ENCODE results near the gene ABHD6. TPM values are rescaled to one million over a fixed set of nuclear protein-coding genes. Genes with fewer than 3 reads are reported as not detected.
"Not testable (repeated sequence)": the region's sequence is repeated elsewhere in the genome, so short reads cannot be mapped to it uniquely, and the experiment has no call there.

Gene ABHD6
- total RNA-seq, 1 donor from 2014 or later: 5.9 TPM

DNA sequence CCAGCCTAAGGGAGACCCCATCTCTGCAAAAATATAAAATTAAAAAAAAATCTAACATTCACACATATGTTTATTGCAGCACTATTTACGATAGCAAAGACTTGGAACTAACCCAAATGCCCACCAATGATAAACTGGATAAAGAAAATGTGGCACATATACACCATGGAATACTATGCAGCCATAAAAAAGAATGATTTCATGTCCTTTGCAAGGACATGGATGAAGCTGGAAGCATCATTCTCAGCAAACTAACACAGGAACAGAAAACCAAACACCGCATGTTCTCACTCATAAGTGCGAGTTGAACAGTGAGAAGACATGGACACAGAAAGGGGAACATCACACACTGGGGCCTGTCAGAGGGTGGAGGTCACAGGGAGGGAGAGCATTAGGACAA lies 35.8 kb downstream of the ABHD6 start:
- DNase-seq (ENCODE audit: low read depth, low spot score): not testable (repeated sequence)

DNA sequence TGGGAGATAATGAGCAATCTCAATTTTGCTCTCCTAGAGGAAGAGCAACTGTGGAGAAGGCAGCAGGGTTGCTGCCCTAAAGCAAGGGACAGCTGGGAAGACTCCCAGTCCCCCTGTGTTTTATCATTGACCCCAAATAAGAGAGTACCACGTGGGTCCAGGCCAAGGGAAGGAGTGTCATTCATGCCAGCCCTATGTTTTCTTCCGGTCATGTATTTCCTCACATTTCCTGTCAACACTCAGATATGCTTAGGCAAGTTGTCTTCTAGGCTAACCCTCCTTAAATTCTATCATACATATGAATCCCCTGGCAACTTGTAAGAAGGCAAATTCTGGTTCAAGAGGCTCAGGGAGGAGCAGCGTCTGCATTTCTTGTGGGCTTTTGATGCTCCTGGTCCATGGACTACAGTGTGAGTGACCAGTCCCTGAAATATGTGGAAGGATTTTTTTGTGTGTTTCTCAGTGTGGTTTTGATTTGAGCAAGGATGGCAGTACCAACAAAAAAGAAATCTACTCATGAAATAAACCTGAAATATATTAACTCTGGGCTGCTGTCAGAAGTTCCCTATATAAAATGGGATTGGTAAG lies 36.5 kb downstream of the ABHD6 start:
- no peak for DNase-seq (ENCODE audit: low read depth, low spot score)

- DNase-seq (ENCODE audit: low read depth, low spot score): no peak
Measured at GRCh38 chr3:58281069-58281468, 43.5 kb downstream of the ABHD6 start.

DNA sequence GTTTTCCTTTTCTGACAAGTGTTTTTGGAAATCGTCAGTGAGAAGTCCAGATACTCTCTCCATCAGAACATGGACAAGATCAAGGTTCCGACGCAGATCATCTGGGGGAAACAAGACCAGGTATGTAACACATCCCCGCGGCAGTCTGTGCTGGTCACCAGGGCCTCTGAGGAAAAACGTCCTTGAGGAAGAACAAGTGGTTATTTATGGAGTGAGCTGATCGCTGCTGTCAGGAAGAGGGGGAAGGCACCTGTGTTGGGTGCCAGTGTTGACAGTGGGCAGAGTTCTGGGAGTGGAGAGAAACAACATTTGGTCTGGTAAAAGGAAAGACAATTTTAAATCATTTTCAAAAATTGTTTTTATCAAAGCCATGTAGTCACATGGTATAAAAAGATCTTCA lies 47.7 kb downstream of the ABHD6 start:
- DNase-seq (ENCODE audit: low read depth, low spot score): no peak

DNA sequence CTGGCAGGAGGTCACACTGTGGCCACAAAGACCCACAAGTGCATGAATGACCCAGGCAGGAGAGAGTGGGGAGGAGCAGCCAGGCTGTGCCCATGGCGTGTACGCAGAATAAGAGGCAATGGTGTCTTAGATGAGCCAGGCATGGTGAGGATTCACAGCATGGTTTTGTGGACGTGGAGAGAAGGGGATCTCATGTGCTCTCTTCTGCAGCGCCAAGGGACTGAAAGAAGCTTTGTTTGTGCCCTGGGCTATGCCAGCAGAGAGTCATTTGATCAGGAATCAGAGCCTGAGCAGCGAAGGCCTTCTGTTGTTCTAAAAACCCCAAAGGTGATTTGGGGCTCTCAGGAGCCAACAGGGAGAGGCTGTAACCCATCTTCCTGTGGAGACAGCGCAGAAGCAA lies 49.8 kb downstream of the ABHD6 start:
- DNase-seq (ENCODE audit: low read depth, low spot score): no peak

- no peak for DNase-seq (ENCODE audit: low read depth, low spot score)
Measured at GRCh38 chr3:58288011-58288728, 50.6 kb downstream of the ABHD6 start.

DNA sequence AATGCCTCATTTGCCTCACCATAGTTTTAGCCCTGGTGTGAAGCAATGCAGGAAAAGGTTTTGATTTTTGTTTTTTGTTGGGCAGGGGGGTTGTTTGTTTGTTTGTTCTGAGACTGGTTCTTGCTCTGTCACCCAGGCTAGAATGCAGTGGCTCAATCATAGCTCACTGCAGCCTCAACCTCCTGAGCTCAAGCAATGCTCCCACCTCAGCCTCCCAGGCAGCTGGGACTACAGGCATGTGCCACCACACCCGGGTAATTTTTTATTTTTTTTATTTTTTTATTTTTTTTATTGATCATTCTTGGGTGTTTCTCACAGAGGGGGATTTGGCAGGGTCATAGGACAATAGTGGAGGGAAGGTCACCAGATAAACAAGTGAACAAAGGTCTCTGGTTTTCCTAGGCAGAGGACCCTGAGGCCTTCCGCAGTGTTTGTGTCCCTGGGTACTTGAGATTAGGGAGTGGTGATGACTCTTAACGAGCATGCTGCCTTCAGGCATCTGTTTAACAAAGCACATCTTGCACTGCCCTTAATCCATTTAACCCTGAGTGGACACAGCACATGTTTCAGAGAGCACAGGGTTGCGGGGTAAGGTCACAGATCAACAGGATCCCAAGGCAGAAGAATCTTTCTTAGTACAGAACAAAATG lies 51.5 kb downstream of the ABHD6 start:
- not testable (repeated sequence) for DNase-seq (ENCODE audit: low read depth, low spot score)

DNA sequence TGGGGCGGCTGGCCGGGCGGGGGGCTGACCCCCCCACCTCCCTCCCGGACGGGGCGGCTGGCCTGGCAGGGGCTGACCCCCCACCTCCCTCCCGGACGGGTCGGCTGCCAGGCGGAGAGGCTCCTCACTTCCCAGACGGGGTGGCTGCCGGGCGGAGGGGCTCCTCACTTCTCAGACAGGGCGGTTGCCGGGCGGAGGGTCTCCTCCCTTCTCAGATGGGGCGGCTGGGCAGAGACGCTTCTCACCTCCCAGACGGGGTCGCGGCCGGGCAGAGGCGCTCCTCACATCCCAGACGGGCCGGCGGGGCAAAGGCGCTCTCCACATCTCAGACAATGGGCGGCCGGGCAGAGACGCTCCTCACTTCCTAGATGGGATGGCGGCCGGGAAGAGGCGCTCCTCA lies 52.9 kb downstream of the ABHD6 start:
- DNase-seq (ENCODE audit: low read depth, low spot score): not testable (repeated sequence)

GRCh38 chr3:58291671-58292338 lies 54.2 kb downstream of the ABHD6 start:
- no peak for DNase-seq (ENCODE audit: low read depth, low spot score)

GRCh38 chr3:58292866-58293265 lies 55.3 kb downstream of the ABHD6 start:
- no peak for DNase-seq (ENCODE audit: low read depth, low spot score)

GRCh38 chr3:58293516-58293915 lies 55.9 kb downstream of the ABHD6 start:
- DNase-seq (ENCODE audit: low read depth, low spot score): no peak

DNA sequence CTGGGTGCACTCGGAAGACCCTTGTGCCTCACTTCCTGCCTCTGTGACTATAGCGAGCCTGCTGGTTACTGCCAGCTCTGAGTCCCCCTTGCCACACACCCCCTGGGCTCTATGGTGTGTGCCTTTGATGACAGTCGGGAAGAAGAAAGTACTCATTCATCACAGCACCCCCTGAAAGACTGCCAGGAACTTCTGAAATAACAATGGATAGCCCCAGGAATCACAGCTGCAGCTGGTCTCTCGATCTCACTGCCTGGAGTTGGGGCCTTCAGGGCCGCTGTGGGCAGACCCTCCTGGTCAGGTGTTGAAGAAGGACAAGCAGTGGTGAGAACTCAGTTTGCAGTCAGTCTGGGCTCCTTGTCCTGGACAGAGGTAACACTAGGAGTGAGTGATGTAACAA lies 58.7 kb downstream of the ABHD6 start:
- no peak for DNase-seq (ENCODE audit: low read depth, low spot score)

DNA sequence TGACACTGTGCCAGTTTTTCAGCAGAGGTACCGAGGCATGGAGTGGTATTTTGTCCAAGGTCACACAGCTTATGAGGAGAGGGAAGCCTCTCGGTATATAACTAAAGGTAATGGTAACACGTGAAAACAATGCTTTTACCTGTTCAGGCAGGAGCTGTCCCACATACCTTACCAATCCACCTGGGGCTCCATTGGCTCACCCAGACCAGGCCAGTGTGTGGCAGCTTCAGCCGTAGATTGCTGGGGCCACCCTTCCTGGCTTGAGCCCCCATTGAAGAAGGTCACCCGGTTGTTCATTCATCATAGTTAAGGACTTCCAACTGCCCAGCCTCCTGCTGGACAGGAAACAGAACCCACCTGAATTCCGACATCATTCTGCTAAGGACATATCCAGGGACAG lies 59.3 kb downstream of the ABHD6 start:
- no peak for DNase-seq (ENCODE audit: low read depth, low spot score)

DNA sequence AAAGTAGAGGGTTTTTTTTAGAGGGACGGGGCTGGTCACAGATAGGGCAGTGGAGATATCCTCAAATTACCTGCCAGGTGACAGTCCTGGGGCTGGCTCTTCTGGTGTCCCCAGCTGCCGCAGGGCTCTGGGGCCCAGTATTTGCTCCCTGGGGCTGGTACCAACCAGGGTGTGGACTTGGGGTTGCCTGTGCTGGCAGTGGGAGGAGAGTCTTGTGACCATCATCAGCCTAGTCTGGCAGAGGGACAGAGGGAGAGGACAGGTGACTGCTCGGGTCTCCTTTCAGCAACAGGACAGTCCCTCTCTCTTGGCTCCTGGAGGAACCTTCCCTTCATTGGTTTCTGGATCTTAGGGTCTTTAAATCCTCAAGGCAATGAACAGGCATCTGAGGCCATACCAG lies 60.6 kb downstream of the ABHD6 start:
- DNase-seq (ENCODE audit: low read depth, low spot score): no peak

DNA sequence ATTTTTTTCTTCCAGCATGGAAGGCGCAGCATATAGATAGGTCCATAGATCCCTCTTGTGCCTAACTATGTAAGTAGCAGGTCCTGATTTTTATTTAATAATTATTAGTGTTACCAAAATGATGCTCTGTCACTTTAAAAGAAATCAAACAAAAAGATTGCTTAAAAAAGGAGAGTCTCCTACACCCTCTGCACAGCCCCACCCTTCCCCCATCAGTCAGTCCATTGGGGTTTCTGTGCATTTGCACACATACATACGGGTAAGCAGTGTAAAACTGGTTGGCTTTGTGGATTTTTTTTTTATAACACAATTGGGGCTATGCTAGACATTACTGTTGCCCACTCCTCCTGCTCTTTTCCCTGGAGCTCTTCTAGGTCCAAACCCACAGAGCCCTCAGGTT lies 61.5 kb downstream of the ABHD6 start:
- no peak for DNase-seq (ENCODE audit: low read depth, low spot score)

DNA sequence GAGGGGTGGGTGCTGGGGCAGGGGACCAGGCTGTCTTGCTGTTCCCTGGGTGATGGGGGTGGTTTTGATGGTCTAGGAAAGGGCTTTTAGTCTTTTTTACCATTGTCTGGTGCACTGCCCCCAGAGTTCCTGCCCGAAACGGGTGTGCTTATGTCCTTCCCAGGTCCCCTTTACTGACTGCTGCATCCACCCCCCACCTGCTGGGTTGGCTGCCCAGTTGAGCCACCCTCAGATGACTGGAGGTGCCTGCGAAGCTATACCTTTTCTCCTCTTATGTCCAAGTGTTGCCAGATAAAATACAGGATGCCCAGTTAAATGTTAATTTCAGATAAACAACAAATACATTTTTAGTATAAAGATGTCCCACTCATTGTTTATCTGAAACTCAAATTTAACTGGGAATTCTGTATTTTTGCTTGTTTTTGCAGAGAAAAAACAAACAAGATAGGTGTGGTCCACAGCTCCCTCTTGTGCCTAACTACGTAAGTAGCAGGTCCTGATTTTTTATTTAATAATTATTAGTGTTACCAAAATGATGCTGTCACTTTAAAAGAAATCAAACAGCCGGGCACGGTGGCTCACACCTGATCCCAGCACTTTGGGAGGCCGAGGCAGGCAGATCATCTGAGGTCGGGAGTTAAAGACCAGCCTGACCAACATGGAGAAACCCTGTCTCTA lies 62.4 kb downstream of the ABHD6 start:
- peak; percentile 27 for DNase-seq (ENCODE audit: low read depth, low spot score)

DNA sequence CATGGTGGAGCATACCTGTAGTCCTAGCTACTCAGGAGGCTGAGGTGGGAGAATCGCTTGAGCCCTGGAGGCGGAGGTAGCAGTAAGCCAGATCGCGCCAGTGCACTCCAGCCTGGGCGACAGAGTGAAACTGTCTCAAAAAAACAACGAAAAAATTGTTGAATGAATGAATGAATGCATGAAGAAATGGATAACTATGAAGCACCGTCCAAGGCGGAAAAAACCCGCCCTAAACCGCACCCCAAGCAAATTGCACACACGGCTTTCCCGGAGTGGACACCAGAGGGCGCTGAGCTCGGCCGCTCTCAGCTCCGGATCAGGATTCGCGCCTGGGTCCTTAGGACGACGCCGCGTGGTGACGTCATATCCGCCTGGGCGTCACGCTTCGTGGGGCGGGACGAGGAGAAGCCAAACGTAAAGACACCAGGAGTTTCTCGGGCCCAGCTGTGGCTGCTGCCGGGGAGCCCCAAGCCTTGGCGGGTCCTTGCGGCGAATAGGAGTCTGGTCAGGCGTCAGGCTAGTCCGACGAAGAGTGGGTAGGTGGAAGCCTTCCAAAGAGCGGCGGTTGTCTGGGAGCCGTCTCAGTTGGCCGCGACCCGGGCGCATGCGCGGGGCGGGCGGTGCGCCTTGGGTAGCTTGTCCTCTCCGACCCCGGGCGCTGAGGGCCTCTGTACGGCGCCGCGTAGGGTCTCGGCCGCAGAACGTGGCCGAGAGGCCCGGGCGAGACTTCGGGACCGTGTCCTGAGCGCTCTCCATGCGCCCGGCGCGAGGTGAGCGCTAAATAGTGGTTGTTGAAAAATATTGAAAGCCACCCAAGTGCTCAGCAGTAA lies 68.5 kb downstream of the ABHD6 start, which contains the start of the genes HTD2 and RPP14:
Gene HTD2, plus strand, starts transcription at position 639 of the 830 bp plus-strand sequence. CDS start 11,094 bp downstream, outside the sequence.
Gene RPP14, plus strand, starts transcription at position 364 of the 830 bp plus-strand sequence. CDS start 4,085 bp downstream, outside the sequence.
- DNase-seq (ENCODE audit: low read depth, low spot score): peak; percentile 91

DNA sequence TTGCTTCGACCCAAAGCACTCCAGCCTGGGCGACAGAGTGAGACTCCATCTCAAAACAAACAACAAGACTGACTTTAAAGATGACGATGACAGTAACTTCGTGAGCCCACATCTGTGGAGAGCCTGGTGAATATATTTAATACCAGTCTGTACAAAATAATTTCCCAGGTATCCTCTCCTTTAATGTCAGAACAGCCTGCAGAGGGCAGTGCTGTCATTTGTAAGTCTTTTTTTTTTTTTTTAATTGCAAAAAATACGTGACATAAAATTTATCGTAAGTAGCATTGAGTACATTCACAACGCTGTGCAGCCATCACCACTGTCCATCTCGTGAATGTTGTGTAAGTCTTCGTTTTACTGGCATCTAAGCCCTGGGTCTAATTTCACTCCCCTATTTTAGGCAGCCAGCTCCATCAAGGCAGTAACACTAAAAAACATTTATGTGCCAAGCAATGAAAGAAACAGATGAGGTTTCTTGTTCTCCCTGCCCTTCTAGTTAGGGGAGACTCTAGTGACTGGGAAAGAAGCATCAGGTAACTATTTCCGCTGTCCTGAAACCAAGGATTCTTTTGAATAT lies 70.1 kb downstream of the ABHD6 start:
- peak; percentile 44 for DNase-seq (ENCODE audit: low read depth, low spot score)

GRCh38 chr3:58308728-58309127 lies 71.1 kb downstream of the ABHD6 start:
- no peak for DNase-seq (ENCODE audit: low read depth, low spot score)

GRCh38 chr3:58317811-58318210 lies 80.2 kb downstream of the ABHD6 start:
- DNase-seq (ENCODE audit: low read depth, low spot score): no peak
